GM18511 (cell line): ENCODE data around the gene CTPS1.

Experiments
- ATAC-seq: cut with Tn5 transposase; IDR thresholded peaks from one replicate; pipeline ENCODE4 v1.9.1; 2021; ENCODE audit warnings: mild to moderate bottlenecking, moderate library complexity; ENCODE audit not compliant: unreplicated experiment

Gene CTPS1

GRCh38 chr1:40979241-40980067, at the start of gene CTPS1:
Gene CTPS1, plus strand, starts transcription at chr1:40979696. Its CDS starts 3,595 bp downstream, at chr1:40983291.
- peak; percentile 86 for ATAC-seq

- ATAC-seq: no peak
These were observed 49.1 kb upstream of the CTPS1 start for GRCh38 chr1:40930174-40930964.

- ATAC-seq: no peak
These were observed 47.9 kb upstream of the CTPS1 start for GRCh38 chr1:40931601-40932000.

- ATAC-seq: no peak
These were observed 47.5 kb upstream of the CTPS1 start for GRCh38 chr1:40932006-40932405.

GRCh38 chr1:40936931-40937339, 42.6 kb upstream of the CTPS1 start:
- ATAC-seq: no peak

GRCh38 chr1:40938393-40938792, 41.1 kb upstream of the CTPS1 start:
- ATAC-seq: no peak

- no peak for ATAC-seq
These were observed 40.0 kb upstream of the CTPS1 start for GRCh38 chr1:40939320-40940059.

- ATAC-seq: no peak
These were observed 35.2 kb upstream of the CTPS1 start for GRCh38 chr1:40944326-40944725.

GRCh38 chr1:40944841-40945430, 34.6 kb upstream of the CTPS1 start:
- no peak for ATAC-seq

- ATAC-seq: no peak
These were observed 34.0 kb upstream of the CTPS1 start for GRCh38 chr1:40945491-40945973.

- ATAC-seq: no peak
These were observed 30.6 kb upstream of the CTPS1 start for GRCh38 chr1:40948741-40949443.

- no peak for ATAC-seq
These were observed 29.9 kb upstream of the CTPS1 start for GRCh38 chr1:40949563-40949962.

GRCh38 chr1:40951943-40952743, 27.4 kb upstream of the CTPS1 start:
- ATAC-seq: no peak

- no peak for ATAC-seq
These were observed 26.7 kb upstream of the CTPS1 start for GRCh38 chr1:40952744-40953315.

GRCh38 chr1:40954626-40955025, 24.9 kb upstream of the CTPS1 start:
- ATAC-seq: no peak

GRCh38 chr1:40955266-40955665, 24.2 kb upstream of the CTPS1 start:
- no peak for ATAC-seq

GRCh38 chr1:40956407-40956806, 23.1 kb upstream of the CTPS1 start:
- ATAC-seq: no peak

GRCh38 chr1:40958210-40958609, 21.3 kb upstream of the CTPS1 start:
- no peak for ATAC-seq

GRCh38 chr1:40965531-40965930, 14.0 kb upstream of the CTPS1 start:
- no peak for ATAC-seq
